Kidney (tissue), 14 donors: ENCODE data around the gene FSTL5. TPM values are rescaled to one million over a fixed set of nuclear protein-coding genes. Genes with fewer than 3 reads are reported as not detected.

Experiments
- DNase-seq, 5 donors: peaks; one replicate each; pipeline ENCODE4 v3.0.0-alpha.2; 2013 to 2020
- FAIRE-seq: peaks from 2 replicates; lab custom pipeline; 2012; peaks lifted over from hg19 to GRCh38; lab: Jason Lieb, UNC
- H3K27ac ChIP-seq, 2 donors: one replicate each; pipeline ENCODE4 v1.7.0; 2013; ENCODE audit warnings: low read depth in 2 of 2, low read length in 2 of 2, inconsistent platforms in 1 of 2
- H3K27me3 ChIP-seq: one replicate; pipeline ENCODE4 v1.7.1; 2013; ENCODE audit warnings: low read length, inconsistent platforms; ENCODE audit not compliant: control insufficient read depth, insufficient read depth
- H3K36me3 ChIP-seq, 3 donors: one replicate each; pipeline versions ENCODE4 v1.7.0 to v1.7.1; 2013; ENCODE audit warnings: low read length in 3 of 3, control low read depth in 1 of 3, inconsistent platforms in 1 of 3; ENCODE audit not compliant: insufficient read depth in 3 of 3, control insufficient read depth in 2 of 3
- H3K4me1 ChIP-seq, 3 donors: one replicate each; pipeline versions ENCODE4 v1.7.0 to v1.7.1; 2013; ENCODE audit warnings: low read length in 3 of 3, inconsistent platforms in 1 of 3, low read depth in 1 of 3; ENCODE audit not compliant: control insufficient read depth in 2 of 3, insufficient read depth in 2 of 3
- H3K4me3 ChIP-seq, 3 donors: one replicate each; pipeline versions ENCODE4 v1.7.0 to v1.8.1; 2013; ENCODE audit warnings: low read length in 3 of 3, control low read depth in 1 of 3, inconsistent platforms in 1 of 3
- H3K9ac ChIP-seq, 3 donors: one replicate each; pipeline versions ENCODE4 v1.7.0 to v1.7.1; 2013; ENCODE audit warnings: low read length in 3 of 3, control low read depth in 1 of 3, inconsistent platforms in 1 of 3
- H3K9me3 ChIP-seq, 3 donors: one replicate each; pipeline versions ENCODE4 v1.7.0 to v1.7.1; 2013; ENCODE audit warnings: low read length in 3 of 3, control low read depth in 1 of 3, inconsistent platforms in 1 of 3; ENCODE audit not compliant: control insufficient read depth in 2 of 3, insufficient read depth in 1 of 3
- CTCF ChIP-seq: IDR thresholded peaks from 3 replicates; pipeline ENCODE4 v1.5.1; 2012; ENCODE audit warnings: mild to moderate bottlenecking, moderate library complexity, borderline replicate concordance; ENCODE audit not compliant: insufficient read depth; ENCODE audit errors: extremely low read depth
- intact Hi-C: fragments of 100-400 bp; cut with DNase I; formaldehyde crosslinking; loops from one replicate; pipeline ENCODE4 v1.11.1; 2022
- polyA plus RNA-seq: library from polyadenylated mRNA; stranded (reverse); fragments of 350-450 nt; fragmentation: Illumina TruSeq; extraction: RNeasy Lipid Tissue Mini Kit (QIAGEN cat#74804); gene quantifications from one replicate; pipeline ENCODE4 v1.2.3, GENCODE V29; 2014; ENCODE audit warnings: low read depth, low replicate concordance; ENCODE audit not compliant: insufficient read depth
- total RNA-seq: library from RNA; stranded (reverse); fragmentation: NEBNext Ultra II Directional; extraction: Animal tissue kit (Norgen Biotek cat#: 25700); gene quantifications from one replicate; pipeline ENCODE4 v1.2.1, GENCODE V29; 2021
- donor health status: control.
- donor health status: control.
- donor health status: control.
- donor health status: control.
- donor health status: control.
- donor health status: DM: yes; HTN: yes; CAD: no.
- donor health status: Normal renal cell carcinoma (clear cell type).

FSTL5 gene
- total and polyA plus RNA-seq, 2 donors from 2014 or later, result 0.09 TPM; not detected in 1

- TF ChIP-seq CTCF, result no peak
- no peaks in the 10 kb centered on the region for H3K9me3 ChIP-seq
- no peaks in the 10 kb centered on the region for H3K27me3 ChIP-seq
- intact Hi-C loops, result no loop called here
- H3K9ac ChIP-seq, result no peak overlapping the region
- no peaks in the 10 kb centered on the region for H3K4me1 ChIP-seq
- no peak for FAIRE-seq
- no peak overlapping the region for H3K4me3 ChIP-seq
- no peak for DNase-seq
- H3K36me3 ChIP-seq, result no peaks in the 10 kb centered on the region
- no peak overlapping the region for H3K27ac ChIP-seq
These were observed 270.8 kb downstream of the FSTL5 start for GRCh38 chr4:161892951-161893350.

- Histone ChIP-seq H3K9me3 (no peaks in the 10 kb centered on the region), H3K9ac (no peak overlapping the region), H3K4me1 (no peaks in the 10 kb centered on the region), H3K36me3 (no peaks in the 10 kb centered on the region), H3K4me3 (no peak overlapping the region), H3K27me3 (no peaks in the 10 kb centered on the region), H3K27ac (no peak overlapping the region)
- intact Hi-C loops, result no loop called here
- FAIRE-seq (peak; percentile 8), DNase-seq (no peak)
- no peak for TF ChIP-seq CTCF
These were observed 280.6 kb downstream of the FSTL5 start for GRCh38 chr4:161883157-161883556.

- intact Hi-C loops, result no loop called here
- Histone ChIP-seq H3K4me1 (no peaks in the 10 kb centered on the region), H3K9ac (no peak overlapping the region), H3K27me3 (no peaks in the 10 kb centered on the region), H3K27ac (no peak overlapping the region), H3K36me3 (no peaks in the 10 kb centered on the region), H3K4me3 (no peak overlapping the region), H3K9me3 (no peaks in the 10 kb centered on the region)
- DNase-seq (no peak), FAIRE-seq (no peak)
- no peak for TF ChIP-seq CTCF
These were observed 282.4 kb downstream of the FSTL5 start for GRCh38 chr4:161881370-161881769.

- Histone ChIP-seq H3K36me3 (no peaks in the 10 kb centered on the region), H3K27me3 (no peaks in the 10 kb centered on the region), H3K27ac (no peak overlapping the region), H3K9ac (no peak overlapping the region), H3K4me1 (no peaks in the 10 kb centered on the region), H3K4me3 (no peak overlapping the region), H3K9me3 (no peaks in the 10 kb centered on the region)
- DNase-seq, result no peak
- no peak for FAIRE-seq
- no peak for TF ChIP-seq CTCF
- intact Hi-C loops, result no loop called here
These were observed 294.3 kb downstream of the FSTL5 start for GRCh38 chr4:161869511-161869910.
